Neural crest cell (in vitro differentiated cells): Measurements from ENCODE around the gene PSMD6. TPM values are rescaled to one million over a fixed set of nuclear protein-coding genes. Genes with fewer than 3 reads are reported as not detected.
A peak's percentile ranks its signal among the peaks of the same experiment; 100 is the strongest.

ENCODE experiments used
- DNase-seq: peaks from one replicate; pipeline ENCODE4 v3.0.0; 2021; ENCODE audit warnings: low read depth, mixed read lengths, low spot score
- H3K27ac Mint-ChIP-seq: one replicate; pipeline ENCODE4 v1.8.0; 2021; ENCODE audit warnings: mild to moderate bottlenecking, mixed read lengths; ENCODE audit not compliant: unreplicated experiment
- H3K27me3 Mint-ChIP-seq: 2 replicates; pipeline ENCODE4 v1.8.0; 2021; ENCODE audit warnings: low read depth, mild to moderate bottlenecking, mixed read lengths
- H3K36me3 Mint-ChIP-seq: 2 replicates; pipeline ENCODE4 v1.8.0; 2021; ENCODE audit warnings: low read depth, mild to moderate bottlenecking, mixed read lengths
- H3K4me1 Mint-ChIP-seq: 2 replicates; pipeline ENCODE4 v1.8.0; 2021; ENCODE audit warnings: mixed read lengths
- H3K4me3 Mint-ChIP-seq: one replicate; pipeline ENCODE4 v1.8.0; 2021; ENCODE audit warnings: mild to moderate bottlenecking, mixed read lengths
- H3K9me3 Mint-ChIP-seq: 2 replicates; pipeline ENCODE4 v1.8.0; 2021; ENCODE audit warnings: mixed read lengths
- total RNA-seq: library from RNA; stranded (reverse); gene quantifications from 2 replicates; pipeline ENCODE4 v1.2.1, GENCODE V29; 2021
- TF ChIP-seq, protein P1 (sequence below): fragments of 200-600 bp; sonication (generic); conservative IDR thresholded peaks from 2 replicates; pipeline ENCODE4 v1.5.0; 2021; ENCODE audit warnings: antibody characterized with exemption, mild to moderate bottlenecking

Gene PSMD6
- total RNA-seq, 1 donor from 2014 or later: 103 TPM

DNA sequence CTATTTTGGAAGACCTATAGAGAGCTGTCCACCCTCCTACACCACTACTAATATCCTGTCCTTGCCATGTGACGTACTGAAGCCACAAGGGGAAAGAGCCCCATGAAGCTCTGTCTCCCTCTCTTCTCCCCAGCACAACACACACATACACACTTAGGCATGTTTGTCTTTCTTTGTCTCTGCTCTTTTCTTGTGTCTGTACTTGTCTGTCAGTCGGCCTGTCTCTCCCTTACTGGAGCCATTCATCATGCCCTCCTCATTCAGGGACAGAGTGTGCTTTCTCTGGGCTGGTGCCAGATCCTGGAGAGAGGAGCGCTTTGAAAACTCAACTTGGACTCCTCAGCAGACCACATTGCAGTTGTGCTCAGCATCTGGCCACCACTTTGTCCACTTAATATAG is 47.6 kb downstream of the PSMD6 start:
- Mint-ChIP-seq H3K27me3 (no peaks in the 10 kb centered on the region), H3K27ac (peak overlapping the region; percentile 1), H3K9me3 (no peaks in the 10 kb centered on the region), H3K36me3 (no peaks in the 10 kb centered on the region), H3K4me3 (no peak overlapping the region), H3K4me1 (peaks cover 35% of the 10 kb centered on the region)
- TF ChIP-seq, protein P1, sequence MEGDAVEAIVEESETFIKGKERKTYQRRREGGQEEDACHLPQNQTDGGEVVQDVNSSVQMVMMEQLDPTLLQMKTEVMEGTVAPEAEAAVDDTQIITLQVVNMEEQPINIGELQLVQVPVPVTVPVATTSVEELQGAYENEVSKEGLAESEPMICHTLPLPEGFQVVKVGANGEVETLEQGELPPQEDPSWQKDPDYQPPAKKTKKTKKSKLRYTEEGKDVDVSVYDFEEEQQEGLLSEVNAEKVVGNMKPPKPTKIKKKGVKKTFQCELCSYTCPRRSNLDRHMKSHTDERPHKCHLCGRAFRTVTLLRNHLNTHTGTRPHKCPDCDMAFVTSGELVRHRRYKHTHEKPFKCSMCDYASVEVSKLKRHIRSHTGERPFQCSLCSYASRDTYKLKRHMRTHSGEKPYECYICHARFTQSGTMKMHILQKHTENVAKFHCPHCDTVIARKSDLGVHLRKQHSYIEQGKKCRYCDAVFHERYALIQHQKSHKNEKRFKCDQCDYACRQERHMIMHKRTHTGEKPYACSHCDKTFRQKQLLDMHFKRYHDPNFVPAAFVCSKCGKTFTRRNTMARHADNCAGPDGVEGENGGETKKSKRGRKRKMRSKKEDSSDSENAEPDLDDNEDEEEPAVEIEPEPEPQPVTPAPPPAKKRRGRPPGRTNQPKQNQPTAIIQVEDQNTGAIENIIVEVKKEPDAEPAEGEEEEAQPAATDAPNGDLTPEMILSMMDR: no peak
- DNase-seq: no peak

DNA sequence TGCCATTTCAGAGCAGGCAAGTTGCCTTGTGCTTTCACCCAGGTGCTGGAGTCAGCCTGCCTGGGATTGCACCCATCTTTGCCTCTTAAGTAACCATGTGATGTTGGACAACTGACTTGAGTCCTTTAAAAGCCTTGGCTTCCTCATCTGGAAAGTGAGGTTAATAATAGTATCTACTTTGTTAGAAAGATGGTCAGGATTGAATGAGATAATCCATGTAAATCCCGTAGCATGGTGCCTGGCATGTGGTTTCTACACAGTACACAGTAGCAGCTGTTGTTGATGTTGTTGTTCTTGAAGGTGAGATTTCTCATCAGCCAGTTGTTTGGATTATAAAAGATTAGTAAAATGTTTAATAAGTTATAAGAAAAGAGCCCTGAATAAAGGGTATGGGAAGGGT is 48.8 kb downstream of the PSMD6 start:
- Mint-ChIP-seq H3K9me3 (no peaks in the 10 kb centered on the region), H3K36me3 (no peaks in the 10 kb centered on the region), H3K4me3 (no peak overlapping the region), H3K4me1 (peaks cover 48% of the 10 kb centered on the region), H3K27ac (no peak overlapping the region), H3K27me3 (no peaks in the 10 kb centered on the region)
- no peak for DNase-seq
- TF ChIP-seq, protein P1: no peak

DNA sequence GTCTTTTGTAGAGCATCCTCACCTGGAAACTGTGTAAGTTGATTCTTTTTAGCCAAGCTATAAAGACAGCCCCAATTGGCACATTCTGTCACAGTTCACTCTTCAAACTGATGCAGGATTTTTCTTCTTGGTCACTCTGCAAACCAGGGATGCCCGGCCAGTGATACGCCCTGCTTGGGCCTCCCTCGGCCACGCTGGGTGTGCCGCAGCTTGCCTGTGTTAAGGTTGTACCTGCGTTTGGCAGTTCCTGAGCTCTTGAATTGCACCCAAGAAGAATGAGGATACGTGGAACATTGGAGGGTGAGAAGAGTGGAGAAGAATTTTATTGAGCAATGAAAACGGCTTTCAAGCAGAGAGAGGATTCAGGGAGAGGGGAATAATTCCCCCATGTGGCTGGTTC is 49.9 kb downstream of the PSMD6 start:
- H3K4me1 Mint-ChIP-seq: peaks cover 58% of the 10 kb centered on the region
- TF ChIP-seq, protein P1: no peak

DNA sequence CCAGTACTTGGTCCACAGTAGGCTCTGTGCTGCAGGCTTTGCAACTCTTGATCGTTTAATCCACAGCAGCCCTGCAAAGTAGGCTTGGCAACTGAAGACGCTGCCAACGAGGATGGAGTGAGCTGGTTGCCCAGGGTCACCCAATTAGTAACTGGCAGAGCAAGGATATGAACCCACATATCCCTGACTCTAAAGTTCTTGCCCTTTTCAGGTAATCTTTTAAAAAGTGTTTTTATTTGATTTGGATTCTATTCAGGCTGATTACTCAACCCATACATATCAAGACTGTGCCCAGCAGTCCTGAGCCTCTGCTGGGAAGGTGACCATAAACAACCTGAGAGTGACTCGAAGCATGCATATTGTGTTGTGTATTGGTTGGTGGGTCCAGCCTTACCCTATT is 50.3 kb downstream of the PSMD6 start:
- H3K36me3 Mint-ChIP-seq: no peaks in the 10 kb centered on the region
- no peak for DNase-seq
- H3K9me3 Mint-ChIP-seq: no peaks in the 10 kb centered on the region
- no peak overlapping the region for H3K27ac Mint-ChIP-seq
- H3K4me3 Mint-ChIP-seq: no peak overlapping the region
- TF ChIP-seq, protein P1: no peak
- H3K27me3 Mint-ChIP-seq: no peaks in the 10 kb centered on the region
- peaks cover 62% of the 10 kb centered on the region for H3K4me1 Mint-ChIP-seq

More for the DNA sequence above, 49.9 kb downstream of the PSMD6 start:
- Mint-ChIP-seq H3K4me3 (no peak overlapping the region), H3K27me3 (no peaks in the 10 kb centered on the region), H3K9me3 (no peaks in the 10 kb centered on the region), H3K36me3 (no peaks in the 10 kb centered on the region), H3K27ac (no peak overlapping the region)
- DNase-seq: no peak

DNA sequence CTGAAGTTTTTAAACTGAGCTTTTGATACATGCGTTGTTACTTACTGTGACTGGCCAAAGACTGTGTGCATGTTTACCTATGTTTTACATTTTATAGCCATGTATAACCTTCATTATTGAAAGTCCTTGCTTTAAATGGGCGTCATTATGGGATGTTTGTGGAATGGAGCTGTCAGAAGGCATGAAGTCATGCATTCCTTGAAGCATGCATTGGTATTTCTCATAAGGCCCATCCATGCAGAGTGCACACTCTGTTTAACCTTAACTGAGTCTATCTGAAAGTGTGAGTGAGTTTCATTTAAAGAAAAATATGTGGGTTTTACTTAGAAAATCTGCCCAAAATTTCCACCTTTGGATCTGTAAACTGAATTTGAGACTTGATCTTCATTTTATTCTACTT is 51.1 kb downstream of the PSMD6 start:
- Mint-ChIP-seq H3K36me3 (no peaks in the 10 kb centered on the region), H3K4me3 (peak overlapping the region; percentile 16), H3K9me3 (no peaks in the 10 kb centered on the region), H3K27me3 (no peaks in the 10 kb centered on the region), H3K4me1 (peaks cover 65% of the 10 kb centered on the region), H3K27ac (peak overlapping the region; percentile 8)
- no peak for DNase-seq
- TF ChIP-seq, protein P1: no peak
